Activated CD4-positive, alpha-beta T cell treated with anti-CD3 and anti-CD28 coated beads, Interleukin-2, Interleukin-6, amounts not matched to agents 100 ng/mL and 50 ng/mL, durations not matched to agents 16 hours and 8 hours (primary cell): ENCODE measurements around the gene R3HDML.
"Not testable (repeated sequence)": the region's sequence is repeated elsewhere in the genome, so short reads cannot be mapped to it uniquely, and the experiment has no call there.

Experiments used
- DNase-seq: peaks from one replicate; pipeline ENCODE4 v3.0.0-alpha.2; 2020

Gene R3HDML

GRCh38 chr20:44328428-44328827 lies 8.4 kb upstream of the R3HDML start:
- DNase-seq: no peak

GRCh38 chr20:44331201-44331600 lies 5.6 kb upstream of the R3HDML start:
- no peak for DNase-seq

GRCh38 chr20:44334306-44334705 lies 2.5 kb upstream of the R3HDML start:
- DNase-seq: no peak

- DNase-seq: no peak
These were observed 2.1 kb upstream of the R3HDML start for GRCh38 chr20:44334709-44335108.

GRCh38 chr20:44335675-44336074 lies 1.2 kb upstream of the R3HDML start:
- no peak for DNase-seq

- DNase-seq: no peak
These were observed 757 bp upstream of the R3HDML start for GRCh38 chr20:44336086-44336485.

GRCh38 chr20:44342248-44342647 lies 5.4 kb downstream of the R3HDML start:
- DNase-seq: no peak

GRCh38 chr20:44343162-44343675 lies 6.4 kb downstream of the R3HDML start:
- no peak for DNase-seq

- DNase-seq: no peak
These were observed 7.9 kb downstream of the R3HDML start for GRCh38 chr20:44344723-44345122.

- no peak for DNase-seq
These were observed 8.3 kb downstream of the R3HDML start for GRCh38 chr20:44345147-44345546.

GRCh38 chr20:44345941-44346340 lies 9.1 kb downstream of the R3HDML start:
- not testable (repeated sequence) for DNase-seq

- no peak for DNase-seq
These were observed 11.4 kb downstream of the R3HDML start for GRCh38 chr20:44348168-44348659.

- DNase-seq: no peak
These were observed 12.5 kb downstream of the R3HDML start for GRCh38 chr20:44349349-44349748.

- DNase-seq: no peak
These were observed 13.7 kb downstream of the R3HDML start for GRCh38 chr20:44350567-44350966.

GRCh38 chr20:44354979-44355497 lies 18.2 kb downstream of the R3HDML start:
- no peak for DNase-seq

GRCh38 chr20:44355498-44356352 lies 18.9 kb downstream of the R3HDML start, which contains the start of gene HNF4A:
TSS of gene HNF4A (plus strand) at chr20:44355699. CDS start at chr20:44355805, 106 bp downstream.
- DNase-seq: no peak

GRCh38 chr20:44356353-44356723 lies 19.5 kb downstream of the R3HDML start:
- DNase-seq: no peak

- DNase-seq: no peak
These were observed 20.2 kb downstream of the R3HDML start for GRCh38 chr20:44357020-44357419.

GRCh38 chr20:44357555-44358125 lies 20.8 kb downstream of the R3HDML start:
- DNase-seq: no peak

- DNase-seq: no peak
These were observed 21.9 kb downstream of the R3HDML start for GRCh38 chr20:44358776-44359175.

GRCh38 chr20:44360221-44360620 lies 23.4 kb downstream of the R3HDML start:
- DNase-seq: no peak

- no peak for DNase-seq
These were observed 24.2 kb downstream of the R3HDML start for GRCh38 chr20:44361021-44361420.

GRCh38 chr20:44362466-44362940 lies 25.7 kb downstream of the R3HDML start:
- DNase-seq: no peak

- no peak for DNase-seq
These were observed 27.2 kb downstream of the R3HDML start for GRCh38 chr20:44364068-44364467.
